NB4 (cell line): ENCODE data around the gene NACC2.

ENCODE experiments used
- CTCF ChIP-seq: IDR thresholded peaks from one replicate; pipeline ENCODE4 v1.5.1; 2012; ENCODE audit warnings: low read depth, low read length
- MYC ChIP-seq: IDR thresholded peaks from 2 replicates; pipeline ENCODE4 v1.6.1; 2011; ENCODE audit warnings: low read depth, low read length
- POLR2A ChIP-seq: IDR thresholded peaks from 2 replicates; pipeline ENCODE4 v1.6.1; 2011; ENCODE audit warnings: mild to moderate bottlenecking; ENCODE audit not compliant: insufficient read length; ENCODE audit errors: extremely low read depth
- TF ChIP-seq, protein P1 (sequence below): IDR thresholded peaks from 2 replicates; pipeline ENCODE4 v1.6.1; 2011; ENCODE audit warnings: low read depth, low read length

GRCh38 chr9:135985459-135985774, 109.7 kb downstream of the NACC2 start:
- TF ChIP-seq CTCF (no peak), POLR2A (no peak), MYC (no peak)
- TF ChIP-seq, protein P1, sequence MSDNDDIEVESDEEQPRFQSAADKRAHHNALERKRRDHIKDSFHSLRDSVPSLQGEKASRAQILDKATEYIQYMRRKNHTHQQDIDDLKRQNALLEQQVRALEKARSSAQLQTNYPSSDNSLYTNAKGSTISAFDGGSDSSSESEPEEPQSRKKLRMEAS, result no peak
